ENCODE results near the gene MAP2.

MAP2 gene

DNA sequence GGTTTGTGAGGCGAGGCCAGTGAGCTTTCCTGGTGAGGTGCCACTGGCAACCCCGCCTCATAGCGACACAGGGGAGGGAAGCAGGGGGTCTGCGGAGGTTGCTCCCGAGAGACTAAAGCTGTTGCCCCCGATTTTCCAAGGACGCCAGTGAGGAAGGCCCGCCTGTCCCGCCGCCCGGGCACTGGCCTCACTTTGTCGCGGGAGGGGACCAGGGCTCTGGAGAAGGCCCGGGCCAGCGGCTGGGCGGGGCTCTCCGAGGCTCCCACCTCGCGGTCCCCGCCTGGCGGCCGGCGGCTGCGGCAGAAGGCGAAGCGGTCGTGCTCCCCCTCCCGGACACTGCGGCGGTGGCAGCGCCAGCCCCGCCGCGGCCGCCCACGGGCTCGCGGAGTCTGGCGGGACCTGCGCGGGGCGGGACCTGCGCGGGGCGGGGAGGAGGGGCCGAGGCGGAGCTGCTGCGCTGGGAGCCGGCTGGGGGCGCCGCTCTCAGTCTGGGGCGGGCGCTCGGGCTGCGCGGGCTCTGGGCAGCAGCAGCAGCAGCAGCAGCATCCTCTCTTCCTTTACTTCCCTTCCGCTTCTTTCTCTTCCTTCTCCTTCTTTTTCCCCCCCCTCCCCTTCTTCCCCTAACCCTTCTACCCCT, at the start of gene MAP2:
Gene MAP2 (plus strand): TSS at position 486 of the 637 bp plus-strand sequence. CDS start 229,124 bp downstream, outside the sequence.
- peak; percentile 90 for DNase-seq (ENCODE audit: low spot score)
- TF ChIP-seq, protein P1, sequence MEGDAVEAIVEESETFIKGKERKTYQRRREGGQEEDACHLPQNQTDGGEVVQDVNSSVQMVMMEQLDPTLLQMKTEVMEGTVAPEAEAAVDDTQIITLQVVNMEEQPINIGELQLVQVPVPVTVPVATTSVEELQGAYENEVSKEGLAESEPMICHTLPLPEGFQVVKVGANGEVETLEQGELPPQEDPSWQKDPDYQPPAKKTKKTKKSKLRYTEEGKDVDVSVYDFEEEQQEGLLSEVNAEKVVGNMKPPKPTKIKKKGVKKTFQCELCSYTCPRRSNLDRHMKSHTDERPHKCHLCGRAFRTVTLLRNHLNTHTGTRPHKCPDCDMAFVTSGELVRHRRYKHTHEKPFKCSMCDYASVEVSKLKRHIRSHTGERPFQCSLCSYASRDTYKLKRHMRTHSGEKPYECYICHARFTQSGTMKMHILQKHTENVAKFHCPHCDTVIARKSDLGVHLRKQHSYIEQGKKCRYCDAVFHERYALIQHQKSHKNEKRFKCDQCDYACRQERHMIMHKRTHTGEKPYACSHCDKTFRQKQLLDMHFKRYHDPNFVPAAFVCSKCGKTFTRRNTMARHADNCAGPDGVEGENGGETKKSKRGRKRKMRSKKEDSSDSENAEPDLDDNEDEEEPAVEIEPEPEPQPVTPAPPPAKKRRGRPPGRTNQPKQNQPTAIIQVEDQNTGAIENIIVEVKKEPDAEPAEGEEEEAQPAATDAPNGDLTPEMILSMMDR (IDR thresholded peaks at IDR 0.05; ENCODE audit: extremely low read depth, missing control alignments): peak; percentile 82

DNA sequence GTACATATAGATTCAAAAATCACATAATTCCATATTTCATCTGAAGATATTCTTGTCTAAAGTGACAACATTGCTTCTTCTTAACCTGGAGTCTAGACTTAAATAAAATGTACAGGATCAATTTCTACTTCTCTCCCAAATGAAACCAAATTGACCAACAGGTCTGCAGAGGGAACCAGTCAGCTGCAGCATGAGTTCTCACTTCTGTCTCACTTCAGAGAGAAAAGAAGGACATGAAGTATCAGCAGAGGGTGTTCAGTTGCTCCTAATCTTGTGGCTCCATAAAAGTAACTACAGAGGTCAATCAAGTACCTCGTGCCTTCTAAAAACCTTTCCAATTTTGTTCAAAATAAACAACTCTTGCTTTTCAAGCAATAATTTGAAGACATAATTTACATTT, 47.2 kb upstream of the MAP2 start:
- no peak for DNase-seq (ENCODE audit: low spot score)

GRCh38 chr2:209380293-209380692, 43.6 kb upstream of the MAP2 start:
- TF ChIP-seq, protein P1 (IDR thresholded peaks at IDR 0.05; ENCODE audit: extremely low read depth, missing control alignments): no peak
- DNase-seq (ENCODE audit: low spot score): peak; percentile 20

More for the DNA sequence above, 47.2 kb upstream of the MAP2 start:
- TF ChIP-seq, protein P1 (IDR thresholded peaks at IDR 0.05; ENCODE audit: extremely low read depth, missing control alignments): no peak

DNA sequence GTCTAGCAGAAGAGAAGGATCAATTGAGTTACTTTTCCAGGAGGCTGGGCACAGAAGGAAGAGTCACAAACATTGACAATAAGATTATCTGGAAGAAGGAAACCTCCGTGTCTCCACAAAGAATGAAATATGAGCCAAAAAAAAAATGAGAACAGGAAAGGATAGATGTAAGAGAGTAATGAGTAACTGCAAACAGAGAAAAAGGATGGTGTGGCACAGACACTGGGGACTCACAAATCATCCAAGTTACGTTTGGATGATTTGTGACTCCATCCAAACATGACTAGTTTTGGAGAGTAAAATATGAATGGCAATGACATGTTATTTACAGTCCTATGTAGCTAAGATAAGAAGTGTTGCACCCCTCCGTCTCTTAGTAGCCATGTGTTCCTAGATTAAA, 42.8 kb upstream of the MAP2 start:
- DNase-seq (ENCODE audit: low spot score): no peak
- TF ChIP-seq, protein P1 (IDR thresholded peaks at IDR 0.05; ENCODE audit: extremely low read depth, missing control alignments): no peak

DNA sequence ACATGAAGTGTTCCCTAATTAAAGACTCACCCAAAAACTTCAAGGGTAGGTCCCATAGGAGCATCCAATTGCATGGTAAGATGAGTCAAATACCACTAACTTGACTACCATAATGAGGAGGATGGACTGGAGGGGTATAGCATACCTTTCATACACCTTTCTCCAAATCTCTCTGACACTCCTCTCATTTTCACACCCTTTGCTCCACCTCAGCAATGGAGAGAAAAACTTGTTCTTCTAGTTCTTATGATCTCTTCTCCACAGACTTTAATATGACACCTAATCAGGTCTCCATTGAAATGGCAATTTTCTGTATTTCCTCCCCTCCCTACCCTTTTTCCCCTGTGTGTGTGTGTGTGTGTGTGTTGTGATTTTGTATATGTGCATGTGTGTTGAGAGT, 41.1 kb upstream of the MAP2 start:
- TF ChIP-seq, protein P1 (IDR thresholded peaks at IDR 0.05; ENCODE audit: extremely low read depth, missing control alignments): no peak
- no peak for DNase-seq (ENCODE audit: low spot score)

DNA sequence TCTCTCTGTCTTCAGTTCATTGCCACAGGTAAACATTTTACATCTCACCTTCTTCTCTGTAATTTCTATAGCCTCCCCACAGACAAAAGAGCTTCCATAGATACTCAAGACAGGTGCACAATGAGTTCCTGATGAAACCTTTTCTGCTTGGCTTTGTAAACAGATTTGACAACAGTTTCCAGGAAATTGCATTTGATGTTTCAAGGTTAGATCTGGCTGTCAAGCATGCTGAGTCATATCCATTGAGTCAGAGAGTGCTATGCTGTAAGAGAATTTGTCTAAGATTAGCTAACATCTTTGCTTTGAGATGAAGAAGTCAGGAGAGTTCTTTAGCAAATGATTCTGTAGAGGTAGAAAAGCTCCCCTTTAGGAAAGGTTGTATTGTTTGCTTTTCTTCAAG, 40.6 kb upstream of the MAP2 start:
- no peak for DNase-seq (ENCODE audit: low spot score)
- TF ChIP-seq, protein P1 (IDR thresholded peaks at IDR 0.05; ENCODE audit: extremely low read depth, missing control alignments): no peak

DNA sequence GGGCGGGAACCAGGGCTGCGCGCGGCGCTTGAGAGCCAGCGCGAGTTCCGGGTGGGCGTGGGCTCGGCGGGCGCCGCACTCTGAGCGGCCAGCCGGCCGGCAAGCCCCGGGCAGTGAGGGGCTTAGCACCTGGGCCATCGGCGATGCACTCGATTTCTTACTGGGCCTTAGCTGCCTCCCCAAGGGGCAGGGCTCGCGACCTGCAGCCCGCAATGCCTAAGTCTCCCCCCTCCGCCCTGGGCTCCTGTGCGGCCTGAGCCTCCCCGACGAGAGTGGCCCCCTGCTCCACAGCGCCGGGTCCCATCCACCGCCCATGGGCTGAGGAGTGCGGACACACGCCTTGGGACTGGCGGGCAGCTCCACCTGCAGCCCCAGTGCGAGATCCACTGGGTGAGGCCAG, 36.5 kb upstream of the MAP2 start:
- no peak for DNase-seq (ENCODE audit: low spot score)

More for the DNA sequence above, 36.5 kb upstream of the MAP2 start:
- TF ChIP-seq, protein P1 (IDR thresholded peaks at IDR 0.05; ENCODE audit: extremely low read depth, missing control alignments): no peak

Measured in GM20000 (cell line).